A549 (cell line): ENCODE measurements around the gene CDK10. TPM values are rescaled to one million over a fixed set of nuclear protein-coding genes. Genes with fewer than 3 reads are reported as not detected.
A peak's percentile ranks its signal among the peaks of the same experiment; 100 is the strongest.

Experiments used
- ATAC-seq, 2 experiments: fragments of 200-7000 bp in 1 of 2; fragments of >200 bp in 1 of 2; cut with Nextera tagmentation in 1 of 2; cut with Tn5 transposase in 1 of 2; 3 replicates each; pipeline versions ENCODE4 v1.8.0 to v1.9.1; 2018 to 2020; ENCODE audit warnings: mild to moderate bottlenecking in 1 of 2, moderate library complexity in 1 of 2
- CTCF ChIA-PET: fragments of 300-600 bp; sonication (Branson Sonifier 250); formaldehyde crosslinking; extraction: SDS; loops from one replicate; lab custom pipeline; 2021; ENCODE audit warnings: antibody characterized with exemption, inconsistent platforms; lab: Yijun Ruan, JAX
- POLR2A ChIA-PET: fragments of 350-600 bp; formaldehyde crosslinking; extraction: SDS; loops from one replicate; lab custom pipeline; 2021; ENCODE audit warnings: antibody characterized with exemption, inconsistent platforms; lab: Yijun Ruan, JAX
- DNase-seq, 2 experiments: peaks; one replicate each; pipeline versions ENCODE4 v3.0.0 to v3.0.0-alpha.2; 2011 to 2016; ENCODE audit warnings: low read depth in 1 of 2, low spot score in 1 of 2
- FAIRE-seq: peaks from 2 replicates; lab custom pipeline; 2011; peaks lifted over from hg19 to GRCh38; lab: Jason Lieb, UNC
- H3K27ac ChIP-seq, 2 experiments: fragments of >200 bp; sonication (Bioruptor Twin); formaldehyde crosslinking; 3 replicates each; pipeline ENCODE4 v1.5.1; 2016 to 2017
- H3K4me1 ChIP-seq: fragments of >200 bp; sonication (Bioruptor Twin); formaldehyde crosslinking; 3 replicates; pipeline ENCODE4 v1.6.1; 2016
- H3K4me2 ChIP-seq: fragments of >200 bp; sonication (Bioruptor Twin); formaldehyde crosslinking; 3 replicates; pipeline ENCODE4 v1.6.1; 2016
- H3K4me3 ChIP-seq: fragments of >200 bp; sonication (Bioruptor Twin); formaldehyde crosslinking; 3 replicates; pipeline ENCODE4 v1.5.1; 2016
- H3K9me3 ChIP-seq: fragments of >200 bp; sonication (Bioruptor Twin); formaldehyde crosslinking; 3 replicates; pipeline ENCODE4 v1.6.1; 2016
- CBX2 ChIP-seq: fragments of 200-600 bp; sonication (generic); IDR thresholded peaks from 2 replicates; pipeline ENCODE4 v1.6.1; 2016; ENCODE audit warnings: low read depth, mild to moderate bottlenecking, borderline replicate concordance
- CEBPB ChIP-seq, 2 experiments: fragments of >200 bp in 1 of 2; sonication (Bioruptor Twin) in 1 of 2; formaldehyde crosslinking in 1 of 2; IDR thresholded peaks; 2 replicates each; pipeline ENCODE4 v1.6.1; 2012 to 2016
- CHD2 ChIP-seq: fragments of 150-350 bp; IDR thresholded peaks from 2 replicates; pipeline ENCODE4 v1.6.1; 2014; ENCODE audit warnings: low read length; ENCODE audit not compliant: partially characterized antibody
- EHMT2 ChIP-seq: fragments of 200-600 bp; sonication (generic); IDR thresholded peaks from 2 replicates; pipeline ENCODE4 v1.6.1; 2016; ENCODE audit warnings: antibody characterized with exemption, low read depth, mild to moderate bottlenecking, moderate library complexity
- ESRRA ChIP-seq: fragments of 150-350 bp; IDR thresholded peaks from 2 replicates; pipeline ENCODE4 v1.6.1; 2014; ENCODE audit warnings: mild to moderate bottlenecking, low read length, borderline replicate concordance
- FOSB ChIP-seq: fragments of 250-450 bp; sonication (Bioruptor Pico); IDR thresholded peaks from 2 replicates; pipeline ENCODE4 v1.5.0; 2020; ENCODE audit warnings: mild to moderate bottlenecking, moderate library complexity
- FOSL2 ChIP-seq, 2 experiments: fragments of 450-650 bp in 1 of 2; fragments of >200 bp in 1 of 2; sonication (Bioruptor Twin) in 1 of 2; formaldehyde crosslinking; IDR thresholded peaks; 2 replicates each; pipeline versions ENCODE4 v1.5.0 to v1.6.1; 2016 to 2020; ENCODE audit warnings: mild to moderate bottlenecking in 1 of 2, moderate library complexity in 1 of 2
- GATA3 ChIP-seq: IDR thresholded peaks from 2 replicates; pipeline ENCODE4 v1.6.1; 2012; ENCODE audit warnings: borderline replicate concordance
- HOXA7 ChIP-seq: fragments of 250-450 bp; sonication (Bioruptor Pico); IDR thresholded peaks from 2 replicates; pipeline ENCODE4 v1.5.0; 2020; ENCODE audit warnings: mild to moderate bottlenecking, moderate library complexity
- JUNB ChIP-seq: fragments of >200 bp; sonication (Bioruptor Twin); formaldehyde crosslinking; IDR thresholded peaks from 2 replicates; pipeline ENCODE4 v1.6.1; 2016
- MAFK ChIP-seq: fragments of 450-650 bp; IDR thresholded peaks from 2 replicates; pipeline ENCODE4 v1.6.1; 2014; ENCODE audit not compliant: partially characterized antibody
- MAZ ChIP-seq: fragments of 150-350 bp; IDR thresholded peaks from 2 replicates; pipeline ENCODE4 v1.6.1; 2014; ENCODE audit warnings: antibody characterized with exemption, low read depth, low read length, borderline replicate concordance
- NR3C1 ChIP-seq: fragments of >200 bp; sonication (Bioruptor Twin); formaldehyde crosslinking; IDR thresholded peaks from 3 replicates; pipeline ENCODE4 v1.6.1; 2017
- POLR2A ChIP-seq: IDR thresholded peaks from 2 replicates; pipeline ENCODE4 v1.6.1; 2012; ENCODE audit warnings: mild to moderate bottlenecking, low read length
- RCOR1 ChIP-seq: fragments of 150-350 bp; IDR thresholded peaks from 2 replicates; pipeline ENCODE4 v1.6.1; 2014; ENCODE audit warnings: antibody characterized with exemption, low read length, low read depth
- SMC3 ChIP-seq: fragments of >200 bp; sonication (Bioruptor Twin); formaldehyde crosslinking; IDR thresholded peaks from 3 replicates; pipeline ENCODE4 v1.6.1; 2018; ENCODE audit warnings: inconsistent platforms
- TP53 ChIP-seq: fragments of 250-450 bp; sonication (Bioruptor Pico); IDR thresholded peaks from 2 replicates; pipeline ENCODE4 v1.5.0; 2021; ENCODE audit warnings: mild to moderate bottlenecking, moderate library complexity
- ZC3H11A ChIP-seq: fragments of 450-650 bp; IDR thresholded peaks from 2 replicates; pipeline ENCODE4 v1.6.1; 2014; ENCODE audit warnings: antibody characterized with exemption, mild to moderate bottlenecking
- ZNF302 ChIP-seq: fragments of 250-450 bp; sonication (Bioruptor Pico); IDR thresholded peaks from 2 replicates; pipeline ENCODE4 v1.9.0; 2021; ENCODE audit warnings: inconsistent platforms, mild to moderate bottlenecking, moderate library complexity
- WGBS: methylation state at CpG from one replicate; pipeline ENCODE4 v1.1.6; 2017; ENCODE audit errors: missing lambda C conversion rate; 5-methylcytosine and 5-hydroxymethylcytosine counted together
- polyA plus RNA-seq, 4 experiments: library from polyadenylated mRNA; depleted of rRNA in 3 of 4; stranded (reverse); fragments of >200 nt; fragmentation: RNase III in 1 of 4; extraction: RNeasy Plus Mini Kit Qiagen cat#74134 plus additional on column Dnase treatment in 1 of 4; gene quantifications; 2 replicates in 3 of 4; 3 replicates in 1 of 4; pipeline ENCODE4 v1.2.3, GENCODE V29; 2011 to 2017
- TF ChIP-seq, protein P1 (sequence below): IDR thresholded peaks from 2 replicates; pipeline ENCODE4 v1.6.1; 2012
- TF ChIP-seq, protein P2 (sequence below): fragments of >200 bp; sonication (Bioruptor Twin); formaldehyde crosslinking; IDR thresholded peaks from 3 replicates; pipeline ENCODE4 v1.5.1; 2016
- TF ChIP-seq, protein P3 (sequence below): fragments of >200 bp; sonication (Bioruptor Twin); formaldehyde crosslinking; IDR thresholded peaks from 3 replicates; pipeline ENCODE4 v1.6.1; 2016
- TF ChIP-seq, protein P4 (sequence below): fragments of 450-650 bp; IDR thresholded peaks from 2 replicates; pipeline ENCODE4 v1.6.1; 2014; ENCODE audit warnings: antibody characterized with exemption
- TF ChIP-seq, protein P5 (sequence below): IDR thresholded peaks from 2 replicates; pipeline ENCODE4 v1.6.1; 2012; ENCODE audit warnings: low read depth, borderline replicate concordance

The CDK10 gene
- polyA plus RNA-seq, 2 of the 4 experiments (the other 2 are of a cell fraction) = 35.9 to 55.3 TPM

DNA sequence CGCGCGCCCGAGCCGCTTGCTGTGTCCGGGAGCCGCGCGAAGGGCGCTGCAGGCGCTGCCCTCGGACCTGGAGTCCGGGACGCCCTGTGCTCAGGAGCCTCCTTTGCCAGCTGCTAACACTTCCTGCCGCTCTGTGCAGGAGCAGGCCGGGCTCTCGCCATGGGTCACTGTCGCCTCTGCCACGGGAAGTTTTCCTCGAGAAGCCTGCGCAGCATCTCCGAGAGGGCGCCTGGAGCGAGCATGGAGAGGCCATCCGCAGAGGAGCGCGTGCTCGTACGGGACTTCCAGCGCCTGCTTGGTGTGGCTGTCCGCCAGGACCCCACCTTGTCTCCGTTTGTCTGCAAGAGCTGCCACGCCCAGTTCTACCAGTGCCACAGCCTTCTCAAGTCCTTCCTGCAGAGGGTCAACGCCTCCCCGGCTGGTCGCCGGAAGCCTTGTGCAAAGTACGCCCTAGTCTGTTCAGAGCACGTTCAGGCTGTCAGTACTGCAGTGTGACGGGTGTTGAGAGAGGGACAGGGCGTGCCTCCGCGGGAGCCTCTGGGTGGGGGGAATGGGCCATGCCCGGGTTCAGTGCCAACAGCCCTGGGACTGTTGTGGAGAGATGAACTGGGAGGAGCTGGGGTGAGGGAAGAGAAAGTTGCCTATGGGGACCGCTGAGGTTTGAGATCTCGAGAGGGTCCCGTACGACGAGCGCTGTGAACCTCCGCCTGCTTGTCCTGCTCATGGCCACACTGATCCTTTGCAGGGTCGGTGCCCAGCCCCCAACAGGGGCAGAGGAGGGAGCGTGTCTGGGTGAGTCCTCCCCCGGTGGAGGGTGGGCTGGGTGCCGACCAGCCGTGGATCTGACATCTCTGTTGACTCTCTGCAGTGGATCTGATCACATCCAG lies 36.1 kb downstream of the CDK10 start:
- ATAC-seq = peak; percentile 5 to 21; a peak in 5 of 6 replicates
- peak overlapping the region; percentile 96 to 99 for H3K27ac ChIP-seq
- CTCF ChIA-PET = interaction anchor here (1.0 to 3.4 kb wide), 3 partner anchors 17 to 147 kb away, joined by 3 to 14 read pairs (median 10); partner anchors contain the start of gene CPNE7

DNA sequence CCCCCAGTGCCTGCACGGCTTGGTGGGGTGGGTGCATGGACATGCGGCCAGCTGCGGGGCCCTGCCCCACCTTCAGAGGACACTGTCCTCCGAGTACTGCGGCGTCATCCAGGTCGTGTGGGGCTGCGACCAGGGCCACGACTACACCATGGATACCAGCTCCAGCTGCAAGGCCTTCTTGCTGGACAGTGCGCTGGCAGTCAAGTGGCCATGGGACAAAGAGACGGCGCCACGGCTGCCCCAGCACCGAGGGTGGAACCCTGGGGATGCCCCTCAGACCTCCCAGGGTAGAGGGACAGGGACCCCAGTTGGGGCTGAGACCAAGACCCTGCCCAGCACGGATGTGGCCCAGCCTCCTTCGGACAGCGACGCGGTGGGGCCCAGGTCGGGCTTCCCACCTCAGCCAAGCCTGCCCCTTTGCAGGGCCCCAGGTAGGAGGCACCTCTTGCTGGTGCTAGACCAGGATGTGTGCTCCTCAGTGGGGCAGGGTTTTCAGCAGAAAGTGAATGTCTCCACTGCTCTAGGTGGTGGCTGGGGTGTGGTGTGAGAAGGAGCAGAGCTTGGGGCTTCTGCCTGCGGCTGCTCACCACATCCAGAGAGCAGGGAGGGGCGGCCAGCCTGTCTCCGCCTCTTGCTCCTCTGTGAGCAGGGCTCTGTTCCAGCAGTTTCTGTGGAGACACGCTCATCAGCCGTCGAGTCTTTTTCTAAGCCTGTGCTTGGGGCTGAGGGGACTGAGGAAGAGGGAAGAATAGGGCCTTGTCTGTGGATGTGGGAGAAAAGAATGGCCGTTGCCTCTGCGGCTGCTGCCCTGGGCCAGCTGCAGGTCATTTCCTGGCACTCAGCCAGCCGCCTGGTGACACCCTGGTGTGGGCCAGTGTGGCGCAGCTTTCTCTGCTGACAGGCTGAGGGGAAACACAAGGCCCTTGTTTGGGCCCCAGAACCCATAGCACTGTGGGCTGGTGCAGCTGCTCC lies 37.1 kb downstream of the CDK10 start:
- CTCF ChIA-PET = interaction anchor here (0.6 to 3.4 kb wide), 7 partner anchors 12 to 148 kb away, joined by 3 to 14 read pairs (median 3); partner anchors contain the start of gene CPNE7
- POLR2A ChIA-PET = no interaction called here
- WGBS = 86% methylated on average over 16 of the region's 30 CpGs
- Histone ChIP-seq H3K27ac (peak overlapping the region in 1 of 2 experiments; percentile 96; a peak in 2 of 6 replicates), H3K4me3 (peak overlapping the region; percentile 94; the same call in 1 of the 3 replicates), H3K9me3 (no peaks in the 10 kb centered on the region), H3K4me2 (peak overlapping the region; percentile 98), H3K4me1 (peaks cover 29% of the 10 kb centered on the region)
- no peak for FAIRE-seq
- no peak for DNase-seq
- ATAC-seq = no peak
- TF ChIP-seq ZC3H11A (no peak), POLR2A (no peak), CHD2 (no peak), GATA3 (no peak), FOSL2 (IDR thresholded peaks at IDR 0.05) (no peak), FOSL2 (CRISPR knock-in tag; IDR thresholded peaks at IDR 0.05) (no peak)

More for the DNA sequence above, 36.1 kb downstream of the CDK10 start:
- peak overlapping the region; percentile 94 for H3K4me3 ChIP-seq
- 40% methylated on average over 34 of the region's 56 CpGs for WGBS
- FAIRE-seq (no peak), DNase-seq (peak in 1 of 2 experiments; percentile 78)
- H3K4me1 ChIP-seq = peaks cover 32% of the 10 kb centered on the region
- peak overlapping the region; percentile 98 for H3K4me2 ChIP-seq
- TF ChIP-seq MAFK (no peak), EHMT2 (no peak), JUNB (no peak)
- TF ChIP-seq, protein P1, sequence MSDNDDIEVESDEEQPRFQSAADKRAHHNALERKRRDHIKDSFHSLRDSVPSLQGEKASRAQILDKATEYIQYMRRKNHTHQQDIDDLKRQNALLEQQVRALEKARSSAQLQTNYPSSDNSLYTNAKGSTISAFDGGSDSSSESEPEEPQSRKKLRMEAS = peak; percentile 64
- no peaks in the 10 kb centered on the region for H3K9me3 ChIP-seq
- POLR2A ChIA-PET = no interaction called here

DNA sequence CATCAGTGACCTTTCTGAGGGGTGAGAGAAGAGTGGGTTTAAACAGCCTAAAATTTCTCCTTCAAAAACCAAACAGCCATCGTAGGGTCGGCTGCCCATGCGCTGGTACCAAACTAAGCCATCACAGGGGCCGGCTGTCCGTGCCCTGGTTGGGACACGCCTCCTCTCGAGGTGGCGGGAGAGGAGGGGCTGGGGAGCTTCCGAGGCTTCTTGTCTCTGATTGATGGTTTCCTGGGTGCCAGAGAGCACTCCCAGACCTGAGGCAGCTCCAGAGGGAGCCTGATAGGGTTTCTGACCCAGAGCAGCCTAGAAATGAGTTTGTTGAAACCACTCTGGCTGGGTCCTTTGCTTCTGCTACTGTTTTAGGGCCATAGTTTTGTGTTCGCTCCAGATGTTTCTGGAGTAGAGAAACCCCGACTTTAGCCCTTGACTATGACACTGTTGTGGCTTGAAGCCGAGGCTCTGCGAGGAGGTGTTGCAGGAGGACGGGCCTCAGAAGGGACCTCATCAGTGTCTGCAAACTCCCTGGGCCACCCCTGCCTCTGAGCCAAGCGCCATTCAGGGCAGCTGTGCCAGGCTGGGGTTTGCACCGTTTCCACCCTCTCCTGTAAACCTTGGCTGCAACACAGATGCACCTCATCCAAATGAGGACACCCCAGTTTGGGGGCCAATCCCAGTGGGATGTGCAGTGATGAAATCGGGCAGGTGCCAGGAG lies 41.1 kb downstream of the CDK10 start:
- no peak for ATAC-seq
- TF ChIP-seq ESRRA (no peak), EHMT2 (no peak), NR3C1 (no peak), CEBPB (IDR thresholded peaks at IDR 0.05) (no peak), HOXA7 (no peak), FOSL2 (IDR thresholded peaks at IDR 0.05) (no peak), FOSL2 (CRISPR knock-in tag; IDR thresholded peaks at IDR 0.05) (no peak), FOSB (no peak), RCOR1 (no peak), TP53 (no peak), ZC3H11A (no peak), SMC3 (no peak), CBX2 (no peak), ZNF302 (CRISPR knock-in tag) (no peak), MAZ (no peak)
- TF ChIP-seq, protein P2, sequence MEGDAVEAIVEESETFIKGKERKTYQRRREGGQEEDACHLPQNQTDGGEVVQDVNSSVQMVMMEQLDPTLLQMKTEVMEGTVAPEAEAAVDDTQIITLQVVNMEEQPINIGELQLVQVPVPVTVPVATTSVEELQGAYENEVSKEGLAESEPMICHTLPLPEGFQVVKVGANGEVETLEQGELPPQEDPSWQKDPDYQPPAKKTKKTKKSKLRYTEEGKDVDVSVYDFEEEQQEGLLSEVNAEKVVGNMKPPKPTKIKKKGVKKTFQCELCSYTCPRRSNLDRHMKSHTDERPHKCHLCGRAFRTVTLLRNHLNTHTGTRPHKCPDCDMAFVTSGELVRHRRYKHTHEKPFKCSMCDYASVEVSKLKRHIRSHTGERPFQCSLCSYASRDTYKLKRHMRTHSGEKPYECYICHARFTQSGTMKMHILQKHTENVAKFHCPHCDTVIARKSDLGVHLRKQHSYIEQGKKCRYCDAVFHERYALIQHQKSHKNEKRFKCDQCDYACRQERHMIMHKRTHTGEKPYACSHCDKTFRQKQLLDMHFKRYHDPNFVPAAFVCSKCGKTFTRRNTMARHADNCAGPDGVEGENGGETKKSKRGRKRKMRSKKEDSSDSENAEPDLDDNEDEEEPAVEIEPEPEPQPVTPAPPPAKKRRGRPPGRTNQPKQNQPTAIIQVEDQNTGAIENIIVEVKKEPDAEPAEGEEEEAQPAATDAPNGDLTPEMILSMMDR = no peak
- TF ChIP-seq, protein P3, sequence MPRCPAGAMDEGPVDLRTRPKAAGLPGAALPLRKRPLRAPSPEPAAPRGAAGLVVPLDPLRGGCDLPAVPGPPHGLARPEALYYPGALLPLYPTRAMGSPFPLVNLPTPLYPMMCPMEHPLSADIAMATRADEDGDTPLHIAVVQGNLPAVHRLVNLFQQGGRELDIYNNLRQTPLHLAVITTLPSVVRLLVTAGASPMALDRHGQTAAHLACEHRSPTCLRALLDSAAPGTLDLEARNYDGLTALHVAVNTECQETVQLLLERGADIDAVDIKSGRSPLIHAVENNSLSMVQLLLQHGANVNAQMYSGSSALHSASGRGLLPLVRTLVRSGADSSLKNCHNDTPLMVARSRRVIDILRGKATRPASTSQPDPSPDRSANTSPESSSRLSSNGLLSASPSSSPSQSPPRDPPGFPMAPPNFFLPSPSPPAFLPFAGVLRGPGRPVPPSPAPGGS = no peak
- TF ChIP-seq, protein P4, sequence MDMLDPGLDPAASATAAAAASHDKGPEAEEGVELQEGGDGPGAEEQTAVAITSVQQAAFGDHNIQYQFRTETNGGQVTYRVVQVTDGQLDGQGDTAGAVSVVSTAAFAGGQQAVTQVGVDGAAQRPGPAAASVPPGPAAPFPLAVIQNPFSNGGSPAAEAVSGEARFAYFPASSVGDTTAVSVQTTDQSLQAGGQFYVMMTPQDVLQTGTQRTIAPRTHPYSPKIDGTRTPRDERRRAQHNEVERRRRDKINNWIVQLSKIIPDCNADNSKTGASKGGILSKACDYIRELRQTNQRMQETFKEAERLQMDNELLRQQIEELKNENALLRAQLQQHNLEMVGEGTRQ = no peak
- TF ChIP-seq, protein P5, sequence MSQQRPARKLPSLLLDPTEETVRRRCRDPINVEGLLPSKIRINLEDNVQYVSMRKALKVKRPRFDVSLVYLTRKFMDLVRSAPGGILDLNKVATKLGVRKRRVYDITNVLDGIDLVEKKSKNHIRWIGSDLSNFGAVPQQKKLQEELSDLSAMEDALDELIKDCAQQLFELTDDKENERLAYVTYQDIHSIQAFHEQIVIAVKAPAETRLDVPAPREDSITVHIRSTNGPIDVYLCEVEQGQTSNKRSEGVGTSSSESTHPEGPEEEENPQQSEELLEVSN = no peak
- TF ChIP-seq, protein P1 = no peak

More for the DNA sequence above, 41.1 kb downstream of the CDK10 start:
- ChIA-PET CTCF (interaction anchor here (0.6 kb wide), 2 partner anchors 24 to 62 kb away, joined by 3 to 4 read pairs; no protein-coding TSS in a partner anchor), POLR2A (no interaction called here)
- H3K9me3 ChIP-seq = no peaks in the 10 kb centered on the region
- H3K4me2 ChIP-seq = no peak overlapping the region
- DNase-seq = no peak
- no peak overlapping the region for H3K4me3 ChIP-seq
- H3K4me1 ChIP-seq = peaks cover 11% of the 10 kb centered on the region
- H3K27ac ChIP-seq = no peak overlapping the region
- WGBS = 94% methylated on average over 17 of the region's 17 CpGs
- FAIRE-seq = no peak
